Measurements from ENCODE around the gene ELMO1.

Gene ELMO1

GRCh38 chr7:37112218-37112617 lies 336.4 kb downstream of the ELMO1 start:
- DNase-seq: no peak

DNA sequence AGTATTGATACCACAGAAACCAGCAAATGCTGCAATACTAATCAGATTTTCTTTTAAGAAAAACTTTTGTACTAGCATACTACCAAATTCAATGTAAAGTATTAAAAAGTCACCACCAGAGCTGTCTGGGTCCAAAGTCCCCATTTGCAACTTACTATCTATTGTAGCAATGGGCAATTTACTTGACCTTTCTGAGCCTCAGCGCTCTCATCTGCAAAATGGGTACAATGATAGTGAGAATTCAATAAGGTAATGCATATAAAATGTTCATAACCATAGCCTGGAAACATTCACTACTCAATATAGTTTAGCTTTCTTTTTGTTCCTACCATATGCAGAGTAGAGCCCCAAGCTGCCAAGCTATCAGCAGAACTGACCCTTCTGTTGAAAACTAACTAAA lies 337.2 kb downstream of the ELMO1 start:
- DNase-seq: no peak

- no peak for DNase-seq
These were observed 337.8 kb downstream of the ELMO1 start for GRCh38 chr7:37110660-37111424.

DNA sequence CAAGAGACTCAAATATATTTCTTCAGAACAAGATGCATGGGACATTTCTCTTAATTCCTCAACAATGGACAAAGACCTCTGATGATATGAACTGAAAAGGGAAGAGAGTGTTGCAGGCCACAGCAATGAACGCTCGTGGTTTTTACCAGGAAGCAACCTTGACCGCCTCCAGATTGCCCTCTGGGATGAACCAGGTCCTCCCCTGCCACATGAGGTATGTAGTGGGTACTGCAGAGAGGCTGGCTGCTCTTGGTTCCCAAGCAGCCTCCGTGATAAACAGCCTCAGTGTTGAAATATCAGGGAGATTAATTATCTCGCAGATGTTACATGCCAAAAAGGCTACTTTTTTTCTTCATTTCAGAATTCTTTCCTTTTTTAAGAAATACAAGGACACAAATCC lies 338.8 kb downstream of the ELMO1 start:
- no peak for DNase-seq

DNA sequence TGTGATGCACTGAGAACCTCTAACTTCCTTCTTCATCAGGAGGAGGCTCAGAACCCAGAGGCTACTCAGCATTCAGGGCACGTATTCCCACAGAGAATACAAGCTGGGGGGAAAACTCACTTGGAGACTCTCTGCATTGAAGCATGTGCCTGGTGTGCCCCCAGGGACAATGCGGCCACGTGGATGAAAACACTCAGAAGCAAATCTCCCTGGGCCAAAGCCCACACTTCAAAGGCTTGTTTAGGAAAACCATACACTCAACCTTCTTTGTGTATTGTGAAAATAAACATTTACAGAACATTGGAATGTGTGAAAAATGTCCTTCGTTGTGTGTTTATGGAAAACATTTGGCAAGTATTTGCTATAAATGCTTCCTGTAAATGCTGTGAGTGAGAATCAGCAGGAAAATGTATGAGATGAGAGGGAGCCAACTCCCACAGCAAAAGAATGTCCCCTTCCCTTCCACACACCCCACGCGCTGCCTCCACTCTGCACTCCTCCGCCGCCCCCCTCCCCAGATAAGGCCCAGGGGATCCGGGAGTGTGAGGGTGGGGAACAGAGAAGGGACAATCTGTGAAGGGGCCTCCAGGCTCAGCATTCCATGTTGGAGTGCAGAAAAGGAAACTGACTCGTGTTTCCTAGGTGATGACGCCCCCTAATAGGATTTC lies 339.5 kb downstream of the ELMO1 start:
- DNase-seq: no peak

GRCh38 chr7:37108615-37109014 lies 340.0 kb downstream of the ELMO1 start:
- DNase-seq: no peak

DNA sequence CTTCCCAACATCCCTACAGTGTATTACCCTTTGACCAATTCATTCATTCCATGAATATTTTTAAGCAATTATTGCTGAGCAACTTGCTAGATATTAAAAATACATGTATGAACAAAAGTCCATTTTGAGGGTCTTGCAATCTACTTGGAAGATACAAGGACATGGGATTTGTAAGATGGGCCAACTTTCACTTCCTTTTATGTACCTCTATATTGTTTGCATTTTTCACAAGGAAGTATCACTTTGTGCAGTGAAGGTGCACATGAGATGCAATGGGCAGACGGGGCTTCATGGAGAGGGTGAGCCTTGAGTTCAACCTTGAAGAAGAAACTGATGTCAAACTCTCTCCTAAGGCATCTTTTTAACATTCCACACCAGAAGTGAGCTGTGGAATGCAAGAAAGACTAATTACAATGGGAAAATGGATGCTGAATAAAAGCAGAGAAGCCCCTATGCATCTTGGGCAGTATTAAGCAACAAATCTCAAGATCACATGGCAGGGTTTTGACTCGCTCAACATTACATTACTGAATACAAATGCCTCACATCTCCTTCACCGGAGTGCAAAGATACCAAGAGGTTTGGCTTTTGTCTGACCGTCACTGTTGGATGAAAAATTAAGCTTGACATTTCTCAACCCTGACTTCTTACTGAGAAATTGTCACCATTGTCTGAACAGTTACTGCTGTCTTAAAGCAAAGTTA lies 341.5 kb downstream of the ELMO1 start:
- DNase-seq: no peak

DNA sequence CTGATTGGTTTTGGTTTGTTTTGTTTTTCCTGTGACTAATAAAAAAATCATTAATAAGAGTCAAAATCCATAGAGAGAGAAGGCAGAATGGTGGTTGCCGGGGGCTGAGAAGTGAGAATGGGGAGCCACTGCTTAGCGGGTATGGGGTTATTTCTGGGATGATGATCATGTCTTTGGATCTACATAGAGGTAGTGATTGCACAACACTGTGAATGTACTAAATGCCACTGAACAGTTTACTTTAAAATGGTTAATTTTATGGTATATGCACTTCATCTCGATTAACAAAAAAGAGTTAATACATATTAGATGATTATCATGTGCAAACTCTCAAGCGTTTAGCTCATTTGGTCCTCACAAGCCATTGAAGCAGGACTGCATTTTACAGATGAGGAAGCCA lies 342.9 kb downstream of the ELMO1 start:
- no peak for DNase-seq

GRCh38 chr7:37104822-37105518 lies 343.7 kb downstream of the ELMO1 start:
- DNase-seq: no peak

DNA sequence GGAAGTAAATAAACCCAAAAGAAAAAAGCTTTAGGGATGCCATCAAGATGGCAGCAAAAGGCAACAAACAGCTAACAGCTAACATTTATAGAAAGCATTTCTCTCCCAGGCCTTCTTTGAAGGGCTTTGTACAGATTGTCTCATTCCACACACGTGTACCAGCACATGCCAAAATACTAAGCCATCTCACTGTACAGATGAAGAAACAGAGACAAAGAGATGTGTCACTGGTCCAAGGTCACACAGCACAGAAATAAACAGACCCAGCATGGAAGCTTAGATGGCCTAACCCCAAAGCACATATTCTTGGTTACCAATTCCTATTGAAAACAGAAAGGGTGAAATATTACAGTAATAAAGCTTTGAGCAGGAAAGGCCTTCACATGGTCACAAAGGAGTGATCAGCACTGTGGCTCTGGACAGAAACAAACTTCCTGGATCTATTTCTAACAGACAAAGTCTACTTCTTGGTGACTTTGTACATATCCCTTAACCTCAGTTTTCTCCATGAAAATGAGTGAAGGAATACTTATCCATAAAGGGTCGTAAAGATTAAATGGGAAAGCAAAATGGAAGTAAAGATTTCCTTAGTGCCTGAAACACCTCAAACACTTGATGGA lies 346.0 kb downstream of the ELMO1 start:
- no peak for DNase-seq

GRCh38 chr7:37100735-37101331 lies 347.8 kb downstream of the ELMO1 start:
- no peak for DNase-seq

DNA sequence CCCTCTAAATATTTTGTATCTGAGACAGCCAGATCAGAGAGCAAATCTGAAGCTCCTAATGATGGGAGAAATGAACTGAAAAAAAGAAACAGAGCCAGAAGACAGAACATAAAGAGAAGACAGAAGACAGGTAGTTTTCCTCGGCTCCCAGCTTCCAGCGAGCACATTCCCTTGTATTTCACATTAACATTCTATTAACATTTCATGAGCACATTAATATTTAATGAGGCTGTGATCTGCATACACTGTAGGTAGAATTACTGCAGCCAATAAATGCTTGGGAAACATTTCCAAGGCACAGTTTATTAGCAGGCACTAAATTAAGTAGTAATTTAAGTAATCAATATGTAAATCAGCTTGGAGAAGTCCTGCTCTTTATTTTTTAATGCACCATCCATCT lies 349.9 kb downstream of the ELMO1 start:
- no peak for DNase-seq

GRCh38 chr7:37097983-37098382 lies 350.7 kb downstream of the ELMO1 start:
- no peak for DNase-seq

GRCh38 chr7:37097276-37097675 lies 351.4 kb downstream of the ELMO1 start:
- no peak for DNase-seq

GRCh38 chr7:37096341-37096740 lies 352.3 kb downstream of the ELMO1 start:
- DNase-seq: no peak

DNA sequence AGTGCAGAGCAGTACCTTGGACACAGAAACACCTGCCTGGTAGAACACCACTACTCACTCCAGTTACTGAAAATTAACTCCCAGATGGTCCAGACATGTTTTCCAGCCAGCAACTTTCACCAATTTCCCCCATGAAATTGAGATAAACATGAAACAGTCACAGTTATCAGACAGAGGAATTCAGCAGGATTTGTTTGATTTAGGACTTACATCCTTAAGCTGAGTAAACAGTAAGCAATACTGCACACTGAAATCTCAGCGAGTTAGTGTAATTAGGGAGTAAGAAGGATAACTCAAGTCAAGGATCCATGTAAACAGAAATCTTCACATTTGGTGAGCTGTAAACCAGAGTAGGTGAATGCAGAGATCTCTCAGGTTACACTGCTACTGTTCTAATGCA lies 353.5 kb downstream of the ELMO1 start:
- DNase-seq: no peak

DNA sequence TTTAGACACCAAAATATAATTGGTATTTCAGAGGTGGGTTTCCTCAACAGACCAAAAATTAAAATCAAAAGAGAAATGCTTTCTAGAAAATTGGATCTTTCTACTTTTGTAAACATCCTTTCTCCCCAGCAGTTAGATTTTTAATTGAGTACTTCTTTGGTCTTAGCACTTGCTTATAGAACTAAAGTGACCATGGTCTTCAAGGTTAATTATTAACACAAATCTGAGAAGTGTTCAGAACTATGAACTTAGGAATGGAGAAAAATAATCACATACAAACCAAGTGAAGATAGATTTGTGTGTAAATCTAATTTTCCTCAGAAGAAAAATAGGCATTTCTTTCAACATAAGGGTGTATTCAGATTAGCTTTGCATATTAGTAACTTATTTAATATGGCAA lies 355.4 kb downstream of the ELMO1 start:
- no peak for DNase-seq

- no peak for DNase-seq
These were observed 356.1 kb downstream of the ELMO1 start for GRCh38 chr7:37092548-37092947.

DNA sequence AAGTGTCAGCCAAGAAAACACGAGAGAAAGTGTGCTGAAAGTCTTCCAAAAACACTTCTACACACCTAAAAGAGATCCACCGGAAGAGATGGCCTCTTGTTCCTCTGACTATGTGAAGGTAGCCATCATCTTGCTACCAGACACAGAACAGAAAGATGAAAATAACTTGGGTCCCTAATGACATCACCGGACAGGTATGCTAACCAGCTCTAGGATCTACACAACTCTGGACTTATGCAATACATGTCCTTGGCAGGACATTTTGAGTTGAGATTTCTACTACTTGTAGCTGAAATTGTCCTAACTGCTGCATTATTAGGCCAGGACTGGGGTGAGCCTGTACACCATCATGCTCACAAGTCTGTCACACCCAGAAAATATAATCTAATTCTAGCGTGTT lies 358.7 kb downstream of the ELMO1 start:
- DNase-seq: no peak

- DNase-seq: no peak
These were observed 363.1 kb downstream of the ELMO1 start for GRCh38 chr7:37085600-37085999.

DNA sequence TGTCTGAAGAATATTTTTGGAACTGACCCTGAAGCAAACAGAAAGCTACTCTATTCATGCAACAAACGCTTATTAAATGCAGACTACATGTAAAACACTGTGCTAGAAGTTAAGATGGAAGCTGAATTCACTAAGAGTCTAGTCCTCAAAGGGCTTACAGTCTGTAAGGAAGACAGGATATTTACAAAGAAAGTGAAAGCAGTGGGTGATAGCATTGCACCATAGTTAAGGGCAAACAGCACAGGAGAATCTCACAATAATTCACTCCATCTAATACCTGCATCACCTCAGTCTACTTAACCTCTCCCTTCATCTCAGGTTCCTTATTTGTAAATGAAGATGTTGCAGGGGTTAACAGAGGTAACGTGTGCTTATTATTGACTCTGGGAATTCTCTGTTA lies 364.4 kb downstream of the ELMO1 start:
- no peak for DNase-seq

DNA sequence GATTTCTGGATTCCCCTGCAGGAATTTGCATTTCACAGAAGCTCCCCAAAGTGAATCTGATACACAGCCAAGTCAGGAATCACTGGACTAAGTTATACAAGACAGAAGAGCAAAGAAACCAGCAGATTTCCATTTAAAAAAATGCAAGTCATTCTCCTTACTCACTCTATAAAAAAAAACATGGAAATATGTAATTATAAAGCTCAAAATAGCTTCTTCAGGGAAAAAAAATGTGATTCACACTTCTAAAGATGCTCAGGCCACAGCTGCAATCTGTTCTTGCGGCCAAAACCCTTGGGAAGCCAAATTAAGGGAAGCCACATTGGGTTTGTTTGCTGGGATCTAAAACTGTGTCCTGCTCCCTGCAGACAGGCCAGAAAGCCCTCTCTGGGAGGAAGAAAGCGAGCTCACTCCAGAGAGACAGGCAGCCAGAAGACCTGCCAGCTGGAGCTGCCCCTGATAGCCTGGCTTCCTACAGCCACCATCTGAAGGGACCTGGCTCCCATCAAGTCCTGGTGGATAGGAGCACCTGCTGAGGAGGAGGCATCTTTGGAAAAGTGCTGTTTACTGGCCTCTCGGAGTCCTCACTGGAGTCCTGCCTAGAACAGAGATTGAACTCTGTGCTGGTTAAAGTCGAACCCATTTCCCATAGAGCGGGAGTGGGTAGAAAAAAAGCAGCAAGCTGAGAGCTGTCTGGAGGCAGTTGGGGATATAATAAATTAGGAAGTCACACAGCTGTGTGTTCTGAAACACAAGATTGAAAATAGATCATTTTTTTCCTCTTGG lies 365.2 kb downstream of the ELMO1 start:
- DNase-seq: no peak

Measured in activated CD4-positive, alpha-beta T cell treated with anti-CD3 and anti-CD28 coated beads for 4 hours (primary cell).